Uterus (tissue), 2 donors: ENCODE measurements around the gene FNDC5.

ENCODE experiments used
- CTCF ChIP-seq, 4 experiments: fragments of 200-600 bp in 2 of 4; fragments of 450-650 bp in 2 of 4; sonication (generic) in 2 of 4; IDR thresholded peaks; one replicate each; pipeline ENCODE4 v1.5.1; 2016 to 2019; ENCODE audit warnings: antibody characterized with exemption in 4 of 4, mild to moderate bottlenecking in 2 of 4, moderate library complexity in 1 of 4
- POLR2A ChIP-seq, 2 donors: fragments of 450-650 bp; IDR thresholded peaks; one replicate each; pipeline ENCODE4 v1.6.1; 2016; ENCODE audit warnings: antibody characterized with exemption in 2 of 2, mild to moderate bottlenecking in 1 of 2, moderate library complexity in 1 of 2

- TF ChIP-seq CTCF (IDR thresholded peaks at IDR 0.05), result no peak
- TF ChIP-seq POLR2A (IDR thresholded peaks at IDR 0.05), result no peak
Measured at GRCh38 chr1:32910319-32910718, 39.6 kb upstream of the FNDC5 start.
